ENCODE measurements around the gene RABL2B. TPM values are rescaled to one million over a fixed set of nuclear protein-coding genes. Genes with fewer than 3 reads are reported as not detected.

The RABL2B gene
- total RNA-seq, 2 donors from 2014 or later: 4.3 to 9.9 TPM

GRCh38 chr22:50739279-50739691, 44.2 kb downstream of the RABL2B start:
- DNase-seq (ENCODE audit: low spot score): peak; percentile 32

GRCh38 chr22:50738649-50739227, 44.7 kb downstream of the RABL2B start:
- no peaks in the 10 kb centered on the region for H3K9me3 ChIP-seq
- no peaks in the 10 kb centered on the region for H3K27me3 ChIP-seq
- no peak for TF ChIP-seq CTCF (IDR thresholded peaks at IDR 0.05)
- DNase-seq (ENCODE audit: low spot score): peak; percentile 42
- no peaks in the 10 kb centered on the region for H3K4me1 ChIP-seq
- no peak overlapping the region for H3K27ac ChIP-seq
- H3K36me3 ChIP-seq: no peaks in the 10 kb centered on the region
- no peak overlapping the region for H3K4me3 ChIP-seq

More at GRCh38 chr22:50739279-50739691, 44.2 kb downstream of the RABL2B start:
- Histone ChIP-seq H3K4me1 (no peaks in the 10 kb centered on the region), H3K36me3 (no peaks in the 10 kb centered on the region), H3K4me3 (no peak overlapping the region), H3K27me3 (no peaks in the 10 kb centered on the region), H3K9me3 (no peaks in the 10 kb centered on the region), H3K27ac (no peak overlapping the region)
- no peak for TF ChIP-seq CTCF (IDR thresholded peaks at IDR 0.05)

- no peaks in the 10 kb centered on the region for H3K36me3 ChIP-seq
- H3K4me3 ChIP-seq: no peak within 1 kb of the TSS
- no peaks in the 10 kb centered on the region for H3K4me1 ChIP-seq
- TF ChIP-seq CTCF (IDR thresholded peaks at IDR 0.05): no peak
- no peaks in the 10 kb centered on the region for H3K27me3 ChIP-seq
- no peak within 1 kb of the TSS for H3K27ac ChIP-seq
- H3K9me3 ChIP-seq: no peaks in the 10 kb centered on the region
- peak; percentile 48 for DNase-seq (ENCODE audit: low spot score)
Observed at GRCh38 chr22:50737728-50738648, 45.4 kb downstream of the RABL2B start, which contains the start of gene ACR. Gene ACR (plus strand): TSS chr22:50738204. CDS start chr22:50738236, 32 bp downstream.

GRCh38 chr22:50735739-50736030, 47.8 kb downstream of the RABL2B start:
- peaks cover 0 to 8% of the 10 kb centered on the region in 2 donors for H3K27me3 ChIP-seq
- no peak overlapping the region for H3K27ac ChIP-seq
- peaks cover 0 to 13% of the 10 kb centered on the region in 2 donors for H3K4me1 ChIP-seq
- H3K9me3 ChIP-seq: no peaks in the 10 kb centered on the region
- H3K4me3 ChIP-seq: no peak overlapping the region
- no peak for TF ChIP-seq CTCF (IDR thresholded peaks at IDR 0.05)
- no peak for DNase-seq (ENCODE audit: low spot score)
- no peaks in the 10 kb centered on the region for H3K36me3 ChIP-seq

- Histone ChIP-seq H3K4me3 (no peak overlapping the region), H3K27me3 (peaks cover 0 to 10% of the 10 kb centered on the region in 2 donors), H3K4me1 (peaks cover 0 to 13% of the 10 kb centered on the region in 2 donors), H3K36me3 (no peaks in the 10 kb centered on the region), H3K27ac (no peak overlapping the region), H3K9me3 (no peaks in the 10 kb centered on the region)
- DNase-seq (ENCODE audit: low spot score): no peak
- no peak for TF ChIP-seq CTCF (IDR thresholded peaks at IDR 0.05)
Observed at GRCh38 chr22:50734986-50735738, 48.3 kb downstream of the RABL2B start.
